MG63 (cell line): ENCODE results near the gene NNMT. TPM values are rescaled to one million over a fixed set of nuclear protein-coding genes. Genes with fewer than 3 reads are reported as not detected.

Experiments
- DNase-seq: peaks from one replicate; pipeline ENCODE4 v3.0.0-alpha.2; 2020
- H3K27me3 ChIP-seq: fragments of 250-450 bp; sonication (Bioruptor Pico); 2 replicates; pipeline ENCODE4 v1.5.1; 2020; ENCODE audit warnings: mild to moderate bottlenecking, moderate library complexity
- H3K36me3 ChIP-seq: fragments of 250-450 bp; sonication (Bioruptor Pico); 2 replicates; pipeline ENCODE4 v1.5.1; 2020; ENCODE audit warnings: mild to moderate bottlenecking, moderate library complexity
- H3K4me3 ChIP-seq: fragments of 250-450 bp; sonication (Bioruptor Pico); 2 replicates; pipeline ENCODE4 v1.5.1; 2020; ENCODE audit warnings: mild to moderate bottlenecking, moderate library complexity
- H3K9me3 ChIP-seq: fragments of 250-450 bp; sonication (Bioruptor Pico); 2 replicates; pipeline ENCODE4 v1.5.1; 2020; ENCODE audit warnings: mild to moderate bottlenecking, moderate library complexity
- total RNA-seq: library from RNA; depleted of rRNA; stranded (reverse); fragments of >200 nt; shearing (Covaris generic); gene quantifications from 2 replicates; pipeline ENCODE4 v1.2.3, GENCODE V29; 2014; ENCODE audit warnings: low replicate concordance

NNMT gene
- total RNA-seq, 1 experiment from 2014 or later = 715 TPM

GRCh38 chr11:114276077-114276476 lies 20.1 kb upstream of the NNMT start:
- no peak overlapping the region for H3K4me3 ChIP-seq
- no peak for DNase-seq
- no peaks in the 10 kb centered on the region for H3K36me3 ChIP-seq
- no peaks in the 10 kb centered on the region for H3K9me3 ChIP-seq
- H3K27me3 ChIP-seq = 0 out of 2 replicates have a peak, but pooled peaks cover 3% of the 10 kb centered on the region

- no peak for DNase-seq
- no peaks in the 10 kb centered on the region for H3K36me3 ChIP-seq
- H3K9me3 ChIP-seq = no peaks in the 10 kb centered on the region
- 0 out of 2 replicates have a peak, but pooled peaks cover 3% of the 10 kb centered on the region for H3K27me3 ChIP-seq
- H3K4me3 ChIP-seq = no peak overlapping the region
These were observed 18.4 kb upstream of the NNMT start for GRCh38 chr11:114277637-114278341.

GRCh38 chr11:114278342-114279065 lies 17.7 kb upstream of the NNMT start:
- no peaks in the 10 kb centered on the region for H3K36me3 ChIP-seq
- H3K9me3 ChIP-seq = no peaks in the 10 kb centered on the region
- no peak overlapping the region for H3K4me3 ChIP-seq
- 0 out of 2 replicates have a peak, but pooled peaks cover 3% of the 10 kb centered on the region for H3K27me3 ChIP-seq
- no peak for DNase-seq

- Histone ChIP-seq H3K27me3 (0 out of 2 replicates have a peak, but pooled peaks cover 2% of the 10 kb centered on the region), H3K4me3 (no peak overlapping the region)
- peak; percentile 65 for DNase-seq
These were observed 16.2 kb upstream of the NNMT start for GRCh38 chr11:114279792-114280546.

GRCh38 chr11:114280696-114281095 lies 15.5 kb upstream of the NNMT start:
- no peaks in the 10 kb centered on the region for H3K9me3 ChIP-seq
- no peak overlapping the region for H3K4me3 ChIP-seq
- H3K36me3 ChIP-seq = no peaks in the 10 kb centered on the region
- no peaks in the 10 kb centered on the region for H3K27me3 ChIP-seq
- DNase-seq = peak; percentile 85

More at GRCh38 chr11:114279792-114280546, 16.2 kb upstream of the NNMT start:
- H3K36me3 ChIP-seq = no peaks in the 10 kb centered on the region
- H3K9me3 ChIP-seq = no peaks in the 10 kb centered on the region

- no peaks in the 10 kb centered on the region for H3K36me3 ChIP-seq
- H3K27me3 ChIP-seq = no peaks in the 10 kb centered on the region
- no peak overlapping the region for H3K4me3 ChIP-seq
- H3K9me3 ChIP-seq = no peaks in the 10 kb centered on the region
- no peak for DNase-seq
These were observed 14.7 kb upstream of the NNMT start for GRCh38 chr11:114281388-114281956.

- H3K27me3 ChIP-seq = no peaks in the 10 kb centered on the region
- H3K4me3 ChIP-seq = no peak overlapping the region
- DNase-seq = no peak
- no peaks in the 10 kb centered on the region for H3K9me3 ChIP-seq
- no peaks in the 10 kb centered on the region for H3K36me3 ChIP-seq
These were observed 13.7 kb upstream of the NNMT start for GRCh38 chr11:114282488-114282887.

- H3K4me3 ChIP-seq = no peak overlapping the region
- DNase-seq = no peak
- no peaks in the 10 kb centered on the region for H3K27me3 ChIP-seq
- H3K9me3 ChIP-seq = no peaks in the 10 kb centered on the region
- no peaks in the 10 kb centered on the region for H3K36me3 ChIP-seq
These were observed 12.8 kb upstream of the NNMT start for GRCh38 chr11:114283422-114283821.

GRCh38 chr11:114284021-114284420 lies 12.2 kb upstream of the NNMT start:
- H3K4me3 ChIP-seq = no peak overlapping the region
- no peaks in the 10 kb centered on the region for H3K9me3 ChIP-seq
- H3K27me3 ChIP-seq = no peaks in the 10 kb centered on the region
- no peaks in the 10 kb centered on the region for H3K36me3 ChIP-seq
- peak; percentile 81 for DNase-seq

- DNase-seq = no peak
- no peaks in the 10 kb centered on the region for H3K27me3 ChIP-seq
- no peaks in the 10 kb centered on the region for H3K9me3 ChIP-seq
- no peak overlapping the region for H3K4me3 ChIP-seq
- H3K36me3 ChIP-seq = no peaks in the 10 kb centered on the region
These were observed 11.3 kb upstream of the NNMT start for GRCh38 chr11:114284914-114285313.

- Histone ChIP-seq H3K9me3 (no peaks in the 10 kb centered on the region), H3K27me3 (no peaks in the 10 kb centered on the region), H3K4me3 (no peak overlapping the region), H3K36me3 (no peaks in the 10 kb centered on the region)
- peak; percentile 70 for DNase-seq
These were observed 10.6 kb upstream of the NNMT start for GRCh38 chr11:114285599-114285998.

GRCh38 chr11:114286229-114286628 lies 10.0 kb upstream of the NNMT start:
- Histone ChIP-seq H3K9me3 (no peaks in the 10 kb centered on the region), H3K27me3 (no peaks in the 10 kb centered on the region), H3K36me3 (no peaks in the 10 kb centered on the region), H3K4me3 (no peak overlapping the region)
- DNase-seq = no peak

GRCh38 chr11:114287154-114287553 lies 9.0 kb upstream of the NNMT start:
- no peak for DNase-seq
- Histone ChIP-seq H3K9me3 (no peaks in the 10 kb centered on the region), H3K36me3 (no peaks in the 10 kb centered on the region), H3K4me3 (no peak overlapping the region), H3K27me3 (no peaks in the 10 kb centered on the region)

- H3K36me3 ChIP-seq = no peaks in the 10 kb centered on the region
These were observed 8.1 kb upstream of the NNMT start for GRCh38 chr11:114288136-114288535.

GRCh38 chr11:114289779-114290178 lies 6.4 kb upstream of the NNMT start:
- H3K9me3 ChIP-seq = no peaks in the 10 kb centered on the region
- no peaks in the 10 kb centered on the region for H3K36me3 ChIP-seq
- DNase-seq = no peak
- H3K27me3 ChIP-seq = no peaks in the 10 kb centered on the region
- no peak overlapping the region for H3K4me3 ChIP-seq

More at GRCh38 chr11:114288136-114288535, 8.1 kb upstream of the NNMT start:
- DNase-seq = no peak
- no peaks in the 10 kb centered on the region for H3K9me3 ChIP-seq
- no peaks in the 10 kb centered on the region for H3K27me3 ChIP-seq
- no peak overlapping the region for H3K4me3 ChIP-seq

GRCh38 chr11:114290503-114291235 lies 5.5 kb upstream of the NNMT start:
- Histone ChIP-seq H3K4me3 (no peak overlapping the region), H3K9me3 (no peaks in the 10 kb centered on the region), H3K36me3 (no peaks in the 10 kb centered on the region), H3K27me3 (no peaks in the 10 kb centered on the region)
- DNase-seq = no peak
